ENCODE measurements around the gene LMAN1L.

Gene LMAN1L

DNA sequence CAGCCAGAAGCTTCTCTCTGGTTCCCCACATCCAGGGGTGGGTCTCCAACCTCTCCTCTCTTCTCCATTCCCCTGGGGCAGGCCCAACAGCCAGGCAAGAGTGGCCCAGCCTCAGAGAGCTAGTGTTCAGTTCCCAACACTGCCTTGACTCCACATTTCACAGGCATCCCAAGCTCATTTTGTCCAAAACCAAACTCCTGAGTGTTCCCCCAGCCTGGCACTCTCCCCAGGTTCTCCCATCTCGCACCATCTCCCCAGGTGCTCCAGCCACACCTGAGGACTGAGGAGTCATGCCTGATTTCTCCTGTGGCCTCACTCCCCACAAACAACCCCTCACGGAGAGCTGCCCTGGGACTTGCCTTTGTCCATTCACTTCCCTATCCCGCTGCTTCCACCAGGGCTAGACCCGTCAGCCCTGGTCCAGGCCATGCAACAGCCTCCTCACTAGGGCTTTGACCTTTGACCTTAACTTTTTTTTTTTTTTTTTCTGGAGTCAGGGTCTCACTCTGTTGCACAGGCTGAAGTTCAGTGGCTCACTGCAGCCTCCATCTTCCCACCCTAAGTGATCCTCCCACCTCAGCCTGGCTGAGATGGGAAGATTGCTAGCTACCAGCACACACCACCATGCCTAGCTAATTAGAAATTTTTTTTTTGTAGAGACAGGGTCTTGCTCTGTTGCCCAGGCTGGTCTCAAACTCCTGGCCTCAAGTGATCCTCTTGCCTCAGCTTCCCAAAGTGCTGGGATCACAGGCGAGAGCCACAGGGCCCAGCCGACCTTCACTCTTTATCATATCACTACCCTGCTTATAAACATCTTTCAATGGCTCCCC, 34.7 kb upstream of the LMAN1L start:
- TF ChIP-seq, protein P1, sequence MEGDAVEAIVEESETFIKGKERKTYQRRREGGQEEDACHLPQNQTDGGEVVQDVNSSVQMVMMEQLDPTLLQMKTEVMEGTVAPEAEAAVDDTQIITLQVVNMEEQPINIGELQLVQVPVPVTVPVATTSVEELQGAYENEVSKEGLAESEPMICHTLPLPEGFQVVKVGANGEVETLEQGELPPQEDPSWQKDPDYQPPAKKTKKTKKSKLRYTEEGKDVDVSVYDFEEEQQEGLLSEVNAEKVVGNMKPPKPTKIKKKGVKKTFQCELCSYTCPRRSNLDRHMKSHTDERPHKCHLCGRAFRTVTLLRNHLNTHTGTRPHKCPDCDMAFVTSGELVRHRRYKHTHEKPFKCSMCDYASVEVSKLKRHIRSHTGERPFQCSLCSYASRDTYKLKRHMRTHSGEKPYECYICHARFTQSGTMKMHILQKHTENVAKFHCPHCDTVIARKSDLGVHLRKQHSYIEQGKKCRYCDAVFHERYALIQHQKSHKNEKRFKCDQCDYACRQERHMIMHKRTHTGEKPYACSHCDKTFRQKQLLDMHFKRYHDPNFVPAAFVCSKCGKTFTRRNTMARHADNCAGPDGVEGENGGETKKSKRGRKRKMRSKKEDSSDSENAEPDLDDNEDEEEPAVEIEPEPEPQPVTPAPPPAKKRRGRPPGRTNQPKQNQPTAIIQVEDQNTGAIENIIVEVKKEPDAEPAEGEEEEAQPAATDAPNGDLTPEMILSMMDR (IDR thresholded peaks at IDR 0.05; ENCODE audit: low read depth, low read length) = no peak
- H3K4me3 ChIP-seq (ENCODE audit: low read depth, low read length) = no peak overlapping the region

DNA sequence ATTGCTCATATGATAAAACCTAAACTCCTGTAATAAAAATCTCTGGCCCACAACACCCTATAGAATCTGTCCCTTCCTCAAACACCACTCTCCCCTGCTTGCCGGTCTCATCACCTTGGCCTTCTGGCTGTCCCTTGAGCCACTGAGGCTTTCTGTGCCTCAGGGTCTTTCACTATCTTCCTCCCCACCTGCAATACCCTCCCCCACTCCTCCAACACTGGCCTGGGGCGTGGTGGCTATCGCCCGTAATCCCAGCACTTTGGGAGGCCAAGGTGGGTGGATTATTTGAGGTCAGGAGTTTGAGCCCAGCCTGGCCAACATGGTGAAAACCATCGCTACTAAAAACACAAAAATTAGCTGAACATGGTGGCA, 34.0 kb upstream of the LMAN1L start:
- TF ChIP-seq, protein P1 (IDR thresholded peaks at IDR 0.05; ENCODE audit: low read depth, low read length) = no peak
- no peak overlapping the region for H3K4me3 ChIP-seq (ENCODE audit: low read depth, low read length)

DNA sequence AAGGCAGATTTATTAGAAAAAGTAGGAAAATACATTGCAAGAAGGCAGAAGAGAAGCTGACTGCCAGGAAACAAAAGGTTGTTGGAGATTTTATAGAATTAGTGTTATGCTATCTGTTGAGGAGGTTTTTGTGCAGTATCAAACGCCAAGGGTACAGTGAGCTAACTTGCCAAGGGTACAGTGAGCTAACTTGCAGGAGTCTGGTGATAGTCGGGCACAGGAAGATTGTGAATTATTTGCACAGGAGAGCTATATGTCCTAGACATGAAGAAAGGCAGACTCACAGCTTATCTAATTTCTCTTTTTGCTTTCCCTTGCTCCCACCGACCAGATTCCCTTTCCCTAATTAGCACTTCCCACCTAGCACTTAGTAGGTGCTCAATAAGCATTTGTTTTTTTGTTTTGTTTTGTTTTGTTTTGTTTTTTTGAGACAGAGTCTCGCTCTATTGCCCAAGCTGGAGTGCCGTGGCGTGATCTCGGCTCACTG, 33.4 kb upstream of the LMAN1L start:
- no peak overlapping the region for H3K4me3 ChIP-seq (ENCODE audit: low read depth, low read length)
- TF ChIP-seq, protein P1 (IDR thresholded peaks at IDR 0.05; ENCODE audit: low read depth, low read length) = no peak

DNA sequence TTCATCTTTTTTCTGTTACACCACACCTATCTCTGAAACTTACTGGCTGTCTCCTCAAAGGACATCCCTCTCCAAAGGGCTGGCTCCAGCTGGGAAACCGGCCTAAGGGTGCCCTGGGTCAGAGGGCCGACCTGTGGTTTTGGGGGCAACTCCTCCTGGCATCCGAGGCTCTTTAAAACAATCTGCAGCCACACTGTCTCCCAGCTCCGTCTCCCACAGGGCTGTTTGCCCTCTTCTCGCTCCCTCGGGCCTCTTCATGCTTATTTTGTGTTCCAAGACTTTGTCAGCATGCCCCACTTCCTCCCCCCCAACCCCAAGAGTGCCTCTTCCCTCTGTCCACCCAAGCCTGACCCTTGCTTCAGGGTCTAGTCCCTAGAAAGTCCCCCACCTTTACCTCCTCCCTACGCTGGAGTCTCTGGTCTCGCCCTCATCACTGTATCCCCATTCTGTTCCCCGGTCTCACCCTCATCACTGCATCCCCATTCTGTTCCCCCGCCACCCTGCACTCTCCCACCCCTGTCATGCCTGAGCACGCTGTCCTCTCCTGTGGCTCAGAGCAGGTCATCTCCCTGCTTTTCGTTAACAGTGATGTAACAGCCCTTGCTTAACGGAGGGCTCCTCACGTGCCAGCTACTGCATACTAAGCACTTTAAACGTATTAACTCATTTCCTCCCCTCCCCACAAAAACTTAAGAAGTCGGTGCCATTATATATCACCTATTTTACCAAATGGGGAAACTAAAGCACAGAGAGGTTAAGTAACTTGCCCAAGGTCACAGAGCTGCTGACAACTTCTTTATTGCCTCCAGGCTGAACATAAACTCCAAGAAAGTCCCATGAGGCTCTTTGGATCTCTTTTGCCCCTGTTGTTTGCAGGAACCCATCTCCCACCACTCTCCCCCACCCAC, 31.9 kb upstream of the LMAN1L start:
- peak overlapping the region; percentile 61 for H3K4me3 ChIP-seq (ENCODE audit: low read depth, low read length)

DNA sequence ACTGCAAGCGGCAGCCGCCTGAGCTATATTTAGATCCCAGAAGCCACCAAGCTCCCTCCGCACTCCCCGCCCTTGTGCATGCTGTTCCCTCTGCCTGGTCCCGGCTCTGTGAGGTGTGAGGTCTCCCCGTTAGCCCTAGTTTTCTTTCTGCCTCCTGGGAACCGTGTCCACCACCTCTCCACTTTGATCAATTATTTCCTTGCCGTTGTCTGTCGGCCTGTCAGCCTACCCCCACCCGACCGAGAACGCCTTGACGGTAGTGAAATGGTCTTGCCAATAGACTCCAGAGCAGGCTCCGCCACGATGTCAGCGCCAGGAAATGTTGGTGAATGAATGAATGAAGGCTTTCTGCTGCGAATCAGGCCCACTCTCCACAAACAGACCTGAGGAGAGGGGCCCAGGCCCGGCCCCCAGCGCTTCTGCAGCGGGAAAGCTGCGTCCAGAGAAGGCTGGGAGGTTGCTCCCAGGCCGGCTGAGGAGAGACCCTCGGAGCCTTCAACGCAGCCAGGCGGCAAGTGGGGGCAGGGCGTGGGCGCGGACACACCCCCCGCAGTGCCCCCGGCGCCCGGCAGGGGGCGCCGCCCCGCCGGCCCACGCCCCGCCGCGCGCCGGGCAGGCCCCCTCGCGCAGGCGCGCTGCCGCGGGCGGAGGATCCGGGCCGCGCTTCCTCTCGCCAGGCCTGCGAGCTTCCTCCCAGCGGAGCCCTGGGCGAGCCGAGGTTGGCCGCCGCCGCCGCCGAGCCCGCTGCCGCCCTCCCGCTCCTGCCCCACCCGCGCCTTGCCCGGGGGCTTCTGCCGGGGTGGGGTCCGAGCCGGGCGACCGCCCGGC, 31.0 kb upstream of the LMAN1L start, which contains the start of gene CSK:
Gene CSK, plus strand, starts transcription at position 650 of the 828 bp plus-strand sequence. CDS start 16,218 bp downstream, outside the sequence.
- peak within 1 kb of the TSS; percentile 86 for H3K4me3 ChIP-seq (ENCODE audit: low read depth, low read length)
- TF ChIP-seq, protein P1 (IDR thresholded peaks at IDR 0.05; ENCODE audit: low read depth, low read length) = peak; percentile 11; the same call in 1 of the 2 replicates

More for the DNA sequence above, 31.9 kb upstream of the LMAN1L start:
- TF ChIP-seq, protein P1 (IDR thresholded peaks at IDR 0.05; ENCODE audit: low read depth, low read length) = no peak

DNA sequence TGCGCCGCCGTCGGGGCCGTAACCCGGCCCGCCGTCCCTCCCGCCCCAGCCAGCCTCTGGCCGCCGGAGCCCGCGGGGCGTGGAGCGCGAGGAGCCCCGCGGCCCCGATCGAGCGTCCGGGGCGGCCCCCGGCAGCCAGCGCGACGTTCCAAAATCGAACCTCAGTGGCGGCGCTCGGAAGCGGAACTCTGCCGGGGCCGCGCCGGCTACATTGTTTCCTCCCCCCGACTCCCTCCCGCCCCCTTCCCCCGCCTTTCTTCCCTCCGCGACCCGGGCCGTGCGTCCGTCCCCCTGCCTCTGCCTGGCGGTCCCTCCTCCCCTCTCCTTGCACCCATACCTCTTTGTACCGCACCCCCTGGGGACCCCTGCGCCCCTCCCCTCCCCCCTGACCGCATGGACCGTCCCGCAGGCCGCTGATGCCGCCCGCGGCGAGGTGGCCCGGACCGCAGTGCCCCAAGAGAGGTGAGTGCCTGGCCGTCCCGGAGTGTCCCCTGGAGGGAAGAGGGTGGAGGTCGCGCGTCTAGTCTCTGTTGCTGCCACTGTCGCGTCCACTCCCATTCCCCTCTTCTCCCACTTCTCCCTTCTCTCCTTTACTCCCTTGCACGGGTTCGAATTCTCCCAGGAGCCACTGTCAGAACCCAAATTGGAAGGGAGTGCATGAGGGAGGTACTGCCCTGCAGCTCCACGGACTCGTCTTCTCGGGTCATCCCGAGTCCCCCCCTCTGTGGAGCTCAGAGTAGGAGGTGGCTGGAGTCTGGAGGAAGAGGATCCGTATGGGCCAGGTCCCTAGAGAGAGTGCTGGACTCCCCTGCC, 30.2 kb upstream of the LMAN1L start:
- TF ChIP-seq, protein P1 (IDR thresholded peaks at IDR 0.05; ENCODE audit: low read depth, low read length) = no peak
- peak overlapping the region; percentile 86 for H3K4me3 ChIP-seq (ENCODE audit: low read depth, low read length)
